ENCODE results near the gene MYBPC2.

Gene MYBPC2

GRCh38 chr19:50444059-50444458 lies 11.4 kb downstream of the MYBPC2 start:
- H3K36me3 ChIP-seq (ENCODE audit: insufficient read depth, insufficient read length, low read length): no peaks in the 10 kb centered on the region
- no peak for DNase-seq (ENCODE audit: low read depth, low spot score)
- no peak overlapping the region for H3K4me3 ChIP-seq (ENCODE audit: insufficient read length, low read depth)
- H3K4me1 ChIP-seq (ENCODE audit: insufficient read depth, insufficient read length): no peaks in the 10 kb centered on the region
- no peaks in the 10 kb centered on the region for H3K9me3 ChIP-seq (ENCODE audit: insufficient read depth, low read length)
- TF ChIP-seq SUZ12 (IDR thresholded peaks at IDR 0.05; ENCODE audit: extremely low read depth, insufficient read depth, insufficient read length) (no peak), YY1 (IDR thresholded peaks at IDR 0.05; ENCODE audit: insufficient read depth, insufficient read length) (no peak)
- no peak overlapping the region for H3K9ac ChIP-seq (ENCODE audit: insufficient read length, low read depth)
- no peaks in the 10 kb centered on the region for H3K27me3 ChIP-seq (ENCODE audit: insufficient read depth, insufficient read length)

GRCh38 chr19:50447053-50447452 lies 14.4 kb downstream of the MYBPC2 start:
- Histone ChIP-seq H3K4me3 (ENCODE audit: insufficient read length, low read depth) (no peak overlapping the region), H3K36me3 (ENCODE audit: insufficient read depth, insufficient read length, low read length) (no peaks in the 10 kb centered on the region), H3K4me1 (ENCODE audit: insufficient read depth, insufficient read length) (no peaks in the 10 kb centered on the region), H3K9ac (ENCODE audit: insufficient read length, low read depth) (no peak overlapping the region), H3K9me3 (ENCODE audit: insufficient read depth, low read length) (no peaks in the 10 kb centered on the region), H3K27me3 (ENCODE audit: insufficient read depth, insufficient read length) (no peaks in the 10 kb centered on the region)
- no peak for DNase-seq (ENCODE audit: low read depth, low spot score)
- TF ChIP-seq YY1 (IDR thresholded peaks at IDR 0.05; ENCODE audit: insufficient read depth, insufficient read length): no peak
- no peak for TF ChIP-seq ZNF274 (IDR thresholded peaks at IDR 0.05; ENCODE audit: low read depth, low read length)
- no peak for TF ChIP-seq SUZ12 (IDR thresholded peaks at IDR 0.05; ENCODE audit: extremely low read depth, insufficient read depth, insufficient read length)

- Histone ChIP-seq H3K36me3 (ENCODE audit: insufficient read depth, insufficient read length, low read length) (no peaks in the 10 kb centered on the region), H3K9ac (ENCODE audit: insufficient read length, low read depth) (no peak overlapping the region), H3K9me3 (ENCODE audit: insufficient read depth, low read length) (no peaks in the 10 kb centered on the region), H3K4me1 (ENCODE audit: insufficient read depth, insufficient read length) (no peaks in the 10 kb centered on the region), H3K27me3 (ENCODE audit: insufficient read depth, insufficient read length) (no peaks in the 10 kb centered on the region), H3K4me3 (ENCODE audit: insufficient read length, low read depth) (no peak overlapping the region)
- TF ChIP-seq YY1 (IDR thresholded peaks at IDR 0.05; ENCODE audit: insufficient read depth, insufficient read length) (no peak), ZNF274 (IDR thresholded peaks at IDR 0.05; ENCODE audit: low read depth, low read length) (no peak), SUZ12 (IDR thresholded peaks at IDR 0.05; ENCODE audit: extremely low read depth, insufficient read depth, insufficient read length) (no peak)
- DNase-seq (ENCODE audit: low read depth, low spot score): no peak
These were observed 15.1 kb downstream of the MYBPC2 start for GRCh38 chr19:50447750-50448149.

GRCh38 chr19:50449236-50449899 lies 16.7 kb downstream of the MYBPC2 start:
- Histone ChIP-seq H3K9me3 (ENCODE audit: insufficient read depth, low read length) (no peaks in the 10 kb centered on the region), H3K27me3 (ENCODE audit: insufficient read depth, insufficient read length) (no peaks in the 10 kb centered on the region), H3K4me1 (ENCODE audit: insufficient read depth, insufficient read length) (no peaks in the 10 kb centered on the region), H3K4me3 (ENCODE audit: insufficient read length, low read depth) (no peak overlapping the region), H3K36me3 (ENCODE audit: insufficient read depth, insufficient read length, low read length) (no peaks in the 10 kb centered on the region), H3K9ac (ENCODE audit: insufficient read length, low read depth) (no peak overlapping the region)
- no peak for DNase-seq (ENCODE audit: low read depth, low spot score)
- no peak for TF ChIP-seq YY1 (IDR thresholded peaks at IDR 0.05; ENCODE audit: insufficient read depth, insufficient read length)
- no peak for TF ChIP-seq SUZ12 (IDR thresholded peaks at IDR 0.05; ENCODE audit: extremely low read depth, insufficient read depth, insufficient read length)
- no peak for TF ChIP-seq ZNF274 (IDR thresholded peaks at IDR 0.05; ENCODE audit: low read depth, low read length)

- Histone ChIP-seq H3K4me1 (ENCODE audit: insufficient read depth, insufficient read length) (no peaks in the 10 kb centered on the region), H3K9ac (ENCODE audit: insufficient read length, low read depth) (no peak overlapping the region), H3K27me3 (ENCODE audit: insufficient read depth, insufficient read length) (no peaks in the 10 kb centered on the region), H3K36me3 (ENCODE audit: insufficient read depth, insufficient read length, low read length) (no peaks in the 10 kb centered on the region), H3K4me3 (ENCODE audit: insufficient read length, low read depth) (no peak overlapping the region), H3K9me3 (ENCODE audit: insufficient read depth, low read length) (no peaks in the 10 kb centered on the region)
- no peak for TF ChIP-seq ZNF274 (IDR thresholded peaks at IDR 0.05; ENCODE audit: low read depth, low read length)
- no peak for TF ChIP-seq SUZ12 (IDR thresholded peaks at IDR 0.05; ENCODE audit: extremely low read depth, insufficient read depth, insufficient read length)
- TF ChIP-seq YY1 (IDR thresholded peaks at IDR 0.05; ENCODE audit: insufficient read depth, insufficient read length): no peak
- DNase-seq (ENCODE audit: low read depth, low spot score): no peak
These were observed 17.9 kb downstream of the MYBPC2 start for GRCh38 chr19:50450369-50451222.

- DNase-seq (ENCODE audit: low read depth, low spot score): no peak
- TF ChIP-seq YY1 (IDR thresholded peaks at IDR 0.05; ENCODE audit: insufficient read depth, insufficient read length): no peak
- no peak for TF ChIP-seq SUZ12 (IDR thresholded peaks at IDR 0.05; ENCODE audit: extremely low read depth, insufficient read depth, insufficient read length)
- no peak for TF ChIP-seq ZNF274 (IDR thresholded peaks at IDR 0.05; ENCODE audit: low read depth, low read length)
- H3K9ac ChIP-seq (ENCODE audit: insufficient read length, low read depth): no peak overlapping the region
- H3K36me3 ChIP-seq (ENCODE audit: insufficient read depth, insufficient read length, low read length): no peaks in the 10 kb centered on the region
- no peaks in the 10 kb centered on the region for H3K4me1 ChIP-seq (ENCODE audit: insufficient read depth, insufficient read length)
- H3K27me3 ChIP-seq (ENCODE audit: insufficient read depth, insufficient read length): no peaks in the 10 kb centered on the region
- no peak overlapping the region for H3K4me3 ChIP-seq (ENCODE audit: insufficient read length, low read depth)
- H3K9me3 ChIP-seq (ENCODE audit: insufficient read depth, low read length): no peaks in the 10 kb centered on the region
These were observed 18.5 kb downstream of the MYBPC2 start for GRCh38 chr19:50451223-50451534.

- no peak for TF ChIP-seq ZNF274 (IDR thresholded peaks at IDR 0.05; ENCODE audit: low read depth, low read length)
- no peak for TF ChIP-seq SUZ12 (IDR thresholded peaks at IDR 0.05; ENCODE audit: extremely low read depth, insufficient read depth, insufficient read length)
- TF ChIP-seq YY1 (IDR thresholded peaks at IDR 0.05; ENCODE audit: insufficient read depth, insufficient read length): no peak
- Histone ChIP-seq H3K36me3 (ENCODE audit: insufficient read depth, insufficient read length, low read length) (no peaks in the 10 kb centered on the region), H3K9me3 (ENCODE audit: insufficient read depth, low read length) (no peaks in the 10 kb centered on the region), H3K4me3 (ENCODE audit: insufficient read length, low read depth) (no peak overlapping the region), H3K9ac (ENCODE audit: insufficient read length, low read depth) (no peak overlapping the region), H3K4me1 (ENCODE audit: insufficient read depth, insufficient read length) (no peaks in the 10 kb centered on the region), H3K27me3 (ENCODE audit: insufficient read depth, insufficient read length) (no peaks in the 10 kb centered on the region)
- DNase-seq (ENCODE audit: low read depth, low spot score): no peak
These were observed 20.6 kb downstream of the MYBPC2 start for GRCh38 chr19:50453243-50453642.

Measured in NT2/D1 (cell line).